ELR (cell line): ENCODE measurements around the gene CD46.

Experiments used
- DNase-seq: peaks from one replicate; pipeline ENCODE4 v3.0.0-alpha.2; 2015; ENCODE audit warnings: low read depth

CD46 gene

DNA sequence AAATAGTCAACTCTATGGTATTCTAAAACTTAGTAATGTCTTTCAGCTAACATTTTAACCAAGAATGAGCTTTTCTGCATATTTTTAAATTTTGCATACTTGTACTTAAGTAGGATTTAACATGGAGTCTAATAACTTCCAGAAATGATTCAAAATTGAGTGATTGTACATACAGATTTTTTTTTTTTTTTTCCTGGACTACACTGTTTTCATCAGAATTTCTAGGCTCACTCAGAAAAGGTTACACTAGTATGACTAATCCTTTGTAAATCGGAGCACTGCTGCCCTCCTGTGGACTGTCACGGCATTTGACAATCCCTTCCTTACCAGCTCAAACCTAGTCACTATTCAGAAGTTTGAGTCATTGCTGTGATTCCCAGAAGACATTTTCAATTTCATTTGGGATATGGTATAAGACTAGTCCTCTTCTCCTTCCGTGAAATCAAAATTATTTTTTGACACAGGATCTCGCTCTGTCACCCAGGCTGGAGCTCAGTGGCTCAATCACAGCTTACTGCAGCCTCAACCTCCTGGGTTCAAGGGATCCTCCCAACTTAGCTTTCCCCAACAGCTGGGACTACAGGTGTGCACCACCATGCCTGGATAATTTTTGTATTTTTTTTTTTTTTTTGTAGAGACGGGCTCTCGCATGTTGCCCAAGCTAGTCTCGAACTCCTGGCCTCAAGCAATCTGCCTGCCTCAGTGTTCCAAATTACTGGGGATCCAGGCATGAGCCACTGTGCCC, 45.5 kb downstream of the CD46 start:
- peak; percentile 91 for DNase-seq

GRCh38 chr1:207798847-207799246, 47.0 kb downstream of the CD46 start:
- no peak for DNase-seq

GRCh38 chr1:207799989-207800648, 48.3 kb downstream of the CD46 start:
- no peak for DNase-seq

GRCh38 chr1:207801819-207802218, 50.0 kb downstream of the CD46 start:
- DNase-seq, result no peak

DNA sequence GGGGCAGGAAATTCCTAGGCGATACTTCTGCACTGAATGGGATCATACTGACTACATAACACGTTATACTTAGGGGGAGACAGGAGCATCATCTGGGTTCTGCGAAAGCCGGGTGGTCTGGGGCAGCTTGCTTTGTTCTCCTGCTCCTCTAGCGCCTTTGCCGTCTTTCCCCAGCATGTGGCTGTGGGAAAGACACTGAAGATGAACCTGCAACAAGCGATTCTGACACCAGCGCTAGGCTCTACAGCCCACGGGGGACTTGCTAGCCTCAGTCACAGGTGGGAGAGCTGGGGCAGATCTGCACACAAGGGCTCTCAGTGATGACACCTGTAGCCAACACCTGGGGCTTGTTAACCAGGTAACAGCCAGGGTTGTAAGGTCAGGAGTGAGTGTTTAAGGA, 51.8 kb downstream of the CD46 start:
- DNase-seq, result no peak

- DNase-seq, result no peak
Measured at GRCh38 chr1:207804721-207805468, 53.0 kb downstream of the CD46 start.

DNA sequence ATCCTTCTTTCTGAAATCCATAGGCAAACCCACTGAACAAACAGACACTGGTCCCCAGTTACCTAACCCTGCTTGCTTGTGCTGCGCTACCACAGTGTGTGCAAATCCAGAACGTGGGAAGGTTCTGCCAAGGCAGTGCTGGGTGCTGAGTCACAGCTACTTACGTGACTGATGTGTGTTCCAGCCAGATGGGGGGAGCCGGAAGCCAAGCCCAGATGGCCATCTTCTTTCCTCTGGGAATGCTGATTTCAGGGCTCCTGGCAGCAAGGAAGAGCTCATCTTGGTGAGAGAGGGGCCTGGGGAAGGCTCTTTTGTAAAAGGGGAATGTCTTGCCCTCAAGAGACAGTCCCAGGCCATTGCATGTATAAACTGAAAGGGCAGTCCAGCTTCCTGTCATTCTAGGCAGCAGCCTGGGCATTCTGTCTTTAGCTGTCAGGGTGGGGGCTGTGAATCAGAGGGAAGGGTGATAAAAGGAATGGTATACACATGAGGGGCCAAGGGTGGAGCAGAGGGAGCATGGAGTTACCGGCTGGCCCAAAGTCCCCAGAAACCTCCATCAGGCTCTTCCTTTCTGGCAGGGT, 54.1 kb downstream of the CD46 start:
- peak; percentile 95 for DNase-seq

GRCh38 chr1:207806531-207807325, 54.9 kb downstream of the CD46 start:
- DNase-seq, result peak; percentile 43

DNA sequence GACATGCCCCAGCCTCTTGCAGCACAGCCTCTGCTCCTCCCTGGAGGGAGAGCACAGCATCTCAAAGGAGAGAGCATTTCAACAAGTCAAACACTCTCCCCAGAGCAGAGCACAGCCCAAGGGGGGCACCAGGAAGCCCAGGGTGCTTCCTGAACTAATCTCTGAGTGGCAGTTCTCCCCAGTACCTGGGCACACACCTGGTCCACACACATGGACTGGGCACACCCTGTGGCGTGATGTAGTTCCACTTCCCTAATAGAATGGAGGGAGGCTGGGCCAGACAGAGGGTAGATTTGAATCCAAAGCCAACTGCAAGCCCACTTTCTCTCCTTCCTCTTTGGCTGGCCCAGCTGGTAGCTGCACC, 55.5 kb downstream of the CD46 start:
- DNase-seq, result no peak

DNA sequence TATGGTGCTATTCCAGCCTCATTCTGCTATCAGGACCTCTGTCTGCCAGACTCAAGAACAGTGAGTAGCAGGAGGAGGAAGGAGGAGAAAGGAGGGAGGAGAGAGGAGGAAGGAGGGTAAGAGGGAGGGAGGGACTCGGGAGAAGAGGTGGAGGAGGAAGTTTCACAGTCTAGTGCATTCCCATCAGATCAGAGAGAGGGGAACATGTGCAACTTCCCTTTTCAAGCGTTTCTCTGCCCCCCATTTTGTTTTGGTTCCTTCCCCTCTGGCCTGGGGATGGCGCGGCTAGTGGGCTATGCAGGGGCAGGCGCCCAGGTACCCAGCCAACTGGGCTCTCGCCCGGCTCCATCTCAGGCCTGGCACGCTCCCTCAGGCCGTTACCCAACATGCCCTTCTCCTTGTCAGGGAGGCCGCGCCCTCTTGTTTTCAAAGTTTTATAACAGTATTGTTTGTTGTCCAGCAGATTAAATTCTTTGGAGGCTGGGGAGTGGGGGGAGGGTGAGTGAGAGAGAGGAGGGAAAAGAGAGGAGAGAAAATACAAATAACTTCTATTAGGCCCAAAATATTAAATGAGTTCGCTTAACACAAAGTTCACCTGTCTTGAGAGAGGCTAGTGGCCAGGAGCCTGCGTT, 56.0 kb downstream of the CD46 start:
- DNase-seq, result no peak

DNA sequence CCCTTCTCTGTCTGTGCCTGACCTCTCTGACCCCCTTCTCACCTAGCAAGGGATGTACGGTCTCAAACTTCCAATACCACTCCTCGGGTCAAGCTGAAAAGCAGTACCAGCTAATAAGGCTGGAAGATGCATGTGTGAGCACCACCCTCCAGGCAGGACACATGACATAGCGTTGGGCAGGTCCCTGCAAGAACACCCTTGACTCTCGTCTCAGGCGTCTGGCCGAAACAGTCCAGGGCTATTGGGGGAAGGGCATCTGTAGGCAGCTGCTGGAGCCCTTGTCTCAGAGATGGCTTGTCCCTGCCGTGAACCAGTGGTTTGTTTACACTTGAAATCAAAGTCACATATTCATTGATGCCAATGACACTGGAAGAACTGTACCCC, 56.5 kb downstream of the CD46 start:
- no peak for DNase-seq

- DNase-seq, result no peak
Measured at GRCh38 chr1:207808911-207809555, 57.2 kb downstream of the CD46 start.

DNA sequence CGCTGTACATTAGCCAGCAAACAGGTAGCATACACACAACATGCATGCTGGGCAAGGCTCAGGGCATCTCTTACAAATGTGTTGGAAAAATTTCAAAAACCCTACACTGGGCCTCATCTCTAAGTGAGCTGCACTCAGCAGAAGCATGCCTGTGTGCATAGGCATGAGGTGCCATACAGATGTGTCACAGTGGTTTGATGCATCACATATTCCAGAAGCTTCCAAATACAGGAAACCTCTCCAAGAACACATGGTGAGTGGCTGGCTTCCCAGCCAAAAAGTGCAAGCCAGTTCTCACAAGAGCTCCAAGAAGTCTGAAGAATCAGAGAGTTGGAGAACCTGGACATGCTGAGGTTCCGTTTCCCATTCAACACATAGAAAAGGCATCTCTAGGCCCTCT, 58.3 kb downstream of the CD46 start:
- DNase-seq, result peak; percentile 70

DNA sequence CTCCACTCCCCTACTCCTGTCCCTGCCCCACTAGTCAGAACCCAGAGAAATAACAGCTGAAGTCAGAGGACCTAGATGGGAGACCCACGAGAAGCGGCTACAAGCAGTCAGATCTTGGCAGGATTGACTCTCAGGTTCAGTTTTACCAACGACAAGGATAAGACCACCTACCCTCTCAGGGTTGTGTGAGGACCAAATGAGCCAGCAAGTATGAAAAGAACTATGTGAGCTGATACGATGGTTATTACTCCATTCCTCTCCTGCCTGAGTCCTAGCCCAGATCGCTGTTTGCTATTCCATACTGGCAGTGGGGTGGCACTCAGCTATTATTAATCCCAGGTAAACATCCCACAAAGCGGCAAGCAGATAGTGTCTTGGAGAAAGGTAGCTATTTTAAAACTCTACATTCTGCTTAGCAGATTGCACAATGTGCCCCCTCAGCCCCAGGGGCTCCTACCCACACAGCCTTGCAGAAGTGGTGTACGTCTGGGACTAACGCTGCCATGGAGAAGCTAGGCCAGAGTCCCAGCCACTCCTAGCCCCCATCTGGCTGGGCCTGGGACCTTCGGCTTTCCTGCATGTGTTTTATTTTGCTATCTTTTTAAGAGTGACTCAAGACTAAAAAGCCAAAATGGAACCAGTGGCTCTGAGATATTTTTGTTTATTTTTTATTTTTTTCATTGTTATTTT, 58.9 kb downstream of the CD46 start:
- no peak for DNase-seq

- no peak for DNase-seq
Measured at GRCh38 chr1:207811319-207811718, 59.5 kb downstream of the CD46 start.

DNA sequence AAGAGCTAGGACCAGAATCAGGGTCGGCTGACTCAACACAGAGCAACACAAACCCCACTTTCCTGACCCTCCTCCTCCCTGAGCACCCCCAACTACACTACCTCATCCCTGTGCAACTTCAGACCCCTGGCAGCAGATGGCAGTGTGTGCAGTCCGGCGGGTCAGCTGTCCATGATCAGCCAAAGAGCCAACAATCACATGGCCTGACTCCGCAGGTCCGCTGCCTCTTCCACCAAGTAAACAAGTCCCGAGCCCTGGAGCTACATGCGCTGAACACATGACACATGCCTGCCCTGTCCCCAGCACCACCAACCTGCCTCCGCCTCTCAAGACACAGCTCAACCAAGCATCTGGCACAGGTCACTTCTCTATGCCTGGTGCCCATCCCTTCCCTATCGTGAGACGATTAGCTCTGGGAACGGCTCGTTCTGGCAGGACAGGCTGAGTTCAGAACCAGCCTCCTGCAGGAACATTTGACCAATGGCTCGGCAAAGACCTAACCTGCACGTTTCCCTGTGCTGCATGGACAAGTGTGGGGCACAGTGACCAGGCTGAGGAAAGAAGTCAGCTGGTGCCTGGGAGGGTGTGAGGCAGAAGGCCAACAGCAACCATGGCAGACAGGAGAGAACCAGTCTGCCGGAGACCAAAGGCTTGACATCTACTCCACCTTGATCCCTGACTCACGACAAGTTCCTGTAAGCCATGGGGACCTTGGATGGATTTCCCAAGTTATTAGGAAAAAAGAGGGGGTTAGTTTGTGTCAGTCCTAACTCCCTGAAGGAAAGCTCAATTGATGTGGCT, 60.3 kb downstream of the CD46 start:
- DNase-seq, result peak; percentile 35

- DNase-seq, result no peak
Measured at GRCh38 chr1:207812778-207813511, 61.1 kb downstream of the CD46 start.

- DNase-seq, result no peak
Measured at GRCh38 chr1:207813512-207813881, 61.6 kb downstream of the CD46 start.

- no peak for DNase-seq
Measured at GRCh38 chr1:207813946-207814345, 62.1 kb downstream of the CD46 start.
